OCI-LY3 (cell line): ENCODE measurements around the gene PSMC3IP.

Source experiments
- EZH2phosphoT487 ChIP-seq: fragments of 200-600 bp; shearing (Covaris generic); IDR thresholded peaks from 2 replicates; pipeline ENCODE4 v1.6.1; 2018; ENCODE audit warnings: antibody characterized with exemption, mixed run types, low read depth
- TF ChIP-seq, protein P1 (sequence below): fragments of 200-600, 300-600 bp; sonication (generic); IDR thresholded peaks from 2 replicates; pipeline ENCODE4 v1.5.1; 2014; ENCODE audit warnings: antibody characterized with exemption, low read length, low read depth

- TF ChIP-seq, protein P1, sequence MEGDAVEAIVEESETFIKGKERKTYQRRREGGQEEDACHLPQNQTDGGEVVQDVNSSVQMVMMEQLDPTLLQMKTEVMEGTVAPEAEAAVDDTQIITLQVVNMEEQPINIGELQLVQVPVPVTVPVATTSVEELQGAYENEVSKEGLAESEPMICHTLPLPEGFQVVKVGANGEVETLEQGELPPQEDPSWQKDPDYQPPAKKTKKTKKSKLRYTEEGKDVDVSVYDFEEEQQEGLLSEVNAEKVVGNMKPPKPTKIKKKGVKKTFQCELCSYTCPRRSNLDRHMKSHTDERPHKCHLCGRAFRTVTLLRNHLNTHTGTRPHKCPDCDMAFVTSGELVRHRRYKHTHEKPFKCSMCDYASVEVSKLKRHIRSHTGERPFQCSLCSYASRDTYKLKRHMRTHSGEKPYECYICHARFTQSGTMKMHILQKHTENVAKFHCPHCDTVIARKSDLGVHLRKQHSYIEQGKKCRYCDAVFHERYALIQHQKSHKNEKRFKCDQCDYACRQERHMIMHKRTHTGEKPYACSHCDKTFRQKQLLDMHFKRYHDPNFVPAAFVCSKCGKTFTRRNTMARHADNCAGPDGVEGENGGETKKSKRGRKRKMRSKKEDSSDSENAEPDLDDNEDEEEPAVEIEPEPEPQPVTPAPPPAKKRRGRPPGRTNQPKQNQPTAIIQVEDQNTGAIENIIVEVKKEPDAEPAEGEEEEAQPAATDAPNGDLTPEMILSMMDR: no peak
- TF ChIP-seq EZH2phosphoT487: no peak
Observed at GRCh38 chr17:42617956-42618431, 40.5 kb upstream of the PSMC3IP start.
